ACC112 (cell line): Measurements from ENCODE around the gene CSF1R.
A peak's percentile ranks its signal among the peaks of the same experiment; 100 is the strongest.
"Not testable (repeated sequence)": the region's sequence is repeated elsewhere in the genome, so short reads cannot be mapped to it uniquely, and the experiment has no call there.

Experiments used
- H2AFZ ChIP-seq: fragments of 200-600 bp; sonication (generic); one replicate; pipeline ENCODE4 v1.6.0; 2017; ENCODE audit warnings: antibody characterized with exemption, low read length; ENCODE audit not compliant: unreplicated experiment
- H3K27ac ChIP-seq: fragments of 200-600 bp; sonication (generic); 2 replicates; pipeline ENCODE4 v1.5.1; 2014; ENCODE audit warnings: low read depth, mild to moderate bottlenecking, antibody characterized with exemption, low read length, moderate library complexity
- H3K27me3 ChIP-seq: fragments of 200-600 bp; sonication (generic); 2 replicates; pipeline ENCODE4 v1.6.1; 2014; ENCODE audit warnings: mild to moderate bottlenecking, antibody characterized with exemption, low read length, moderate library complexity, mixed read lengths; ENCODE audit not compliant: insufficient read depth
- H3K36me3 ChIP-seq: fragments of 200-600 bp; sonication (generic); 2 replicates; pipeline ENCODE4 v1.6.1; 2016; ENCODE audit warnings: mild to moderate bottlenecking, antibody characterized with exemption, low read length, moderate library complexity, mixed read lengths; ENCODE audit not compliant: insufficient read depth
- H3K4me1 ChIP-seq: fragments of 200-600 bp; sonication (generic); one replicate; pipeline ENCODE4 v1.6.1; 2016; ENCODE audit warnings: low read length, mixed read lengths; ENCODE audit not compliant: insufficient read depth, unreplicated experiment, control insufficient read depth
- H3K4me3 ChIP-seq: fragments of 200-600 bp; sonication (generic); 2 replicates; pipeline ENCODE4 v1.5.1; 2014; ENCODE audit warnings: mild to moderate bottlenecking, low read depth, low read length
- H3K79me2 ChIP-seq: fragments of 200-600 bp; sonication (generic); one replicate; pipeline ENCODE4 v1.6.0; 2016; ENCODE audit warnings: low read length; ENCODE audit not compliant: control insufficient read depth, unreplicated experiment, insufficient read depth

The CSF1R gene

GRCh38 chr5:150054569-150054968 lies 31.8 kb downstream of the CSF1R start:
- H3K36me3 ChIP-seq, result peaks cover 40% of the 10 kb centered on the region
- no peaks in the 10 kb centered on the region for H3K27me3 ChIP-seq
- H3K4me1 ChIP-seq, result peaks cover 52% of the 10 kb centered on the region
- H2AFZ ChIP-seq, result no peak overlapping the region
- no peaks in the 10 kb centered on the region for H3K79me2 ChIP-seq
- H3K27ac ChIP-seq, result no peak overlapping the region
- H3K4me3 ChIP-seq, result no peak overlapping the region

GRCh38 chr5:150053713-150054392 lies 32.5 kb downstream of the CSF1R start:
- H2AFZ ChIP-seq, result no peak overlapping the region
- no peak overlapping the region for H3K4me3 ChIP-seq
- peaks cover 52% of the 10 kb centered on the region for H3K4me1 ChIP-seq
- peak overlapping the region; percentile 77 for H3K27ac ChIP-seq
- no peaks in the 10 kb centered on the region for H3K27me3 ChIP-seq
- no peaks in the 10 kb centered on the region for H3K79me2 ChIP-seq
- peaks cover 42% of the 10 kb centered on the region for H3K36me3 ChIP-seq

GRCh38 chr5:150052956-150053712 lies 33.2 kb downstream of the CSF1R start:
- Histone ChIP-seq H3K27ac (peak overlapping the region; percentile 77), H2AFZ (no peak overlapping the region), H3K4me1 (peaks cover 45% of the 10 kb centered on the region), H3K4me3 (no peak overlapping the region), H3K36me3 (peaks cover 42% of the 10 kb centered on the region), H3K27me3 (no peaks in the 10 kb centered on the region), H3K79me2 (no peaks in the 10 kb centered on the region)

- H3K36me3 ChIP-seq, result peaks cover 42% of the 10 kb centered on the region
- peaks cover 43% of the 10 kb centered on the region for H3K4me1 ChIP-seq
- no peaks in the 10 kb centered on the region for H3K79me2 ChIP-seq
- H3K27ac ChIP-seq, result peak overlapping the region; percentile 77
- H2AFZ ChIP-seq, result no peak overlapping the region
- no peaks in the 10 kb centered on the region for H3K27me3 ChIP-seq
- no peak overlapping the region for H3K4me3 ChIP-seq
Observed at GRCh38 chr5:150052226-150052955, 34.0 kb downstream of the CSF1R start.

GRCh38 chr5:150051657-150052195 lies 34.6 kb downstream of the CSF1R start:
- Histone ChIP-seq H3K4me1 (peaks cover 43% of the 10 kb centered on the region), H3K27ac (peak overlapping the region; percentile 77), H3K36me3 (peaks cover 42% of the 10 kb centered on the region), H3K79me2 (no peaks in the 10 kb centered on the region), H3K27me3 (no peaks in the 10 kb centered on the region), H2AFZ (no peak overlapping the region), H3K4me3 (no peak overlapping the region)

GRCh38 chr5:150050172-150050811 lies 36.1 kb downstream of the CSF1R start:
- peaks cover 36% of the 10 kb centered on the region for H3K36me3 ChIP-seq
- H3K4me3 ChIP-seq, H3K27me3 ChIP-seq, H3K79me2 ChIP-seq, H2AFZ ChIP-seq: not testable (repeated sequence)
- peak overlapping the region; percentile 62 for H3K27ac ChIP-seq
- peaks cover 43% of the 10 kb centered on the region for H3K4me1 ChIP-seq

GRCh38 chr5:150046031-150046430 lies 40.3 kb downstream of the CSF1R start:
- no peak overlapping the region for H3K4me3 ChIP-seq
- peaks cover 39% of the 10 kb centered on the region for H3K36me3 ChIP-seq

GRCh38 chr5:150045549-150045948 lies 40.8 kb downstream of the CSF1R start:
- H3K4me1 ChIP-seq, result peaks cover 41% of the 10 kb centered on the region
- peaks cover 39% of the 10 kb centered on the region for H3K36me3 ChIP-seq

More at GRCh38 chr5:150046031-150046430, 40.3 kb downstream of the CSF1R start:
- H3K79me2 ChIP-seq, result peaks cover 5% of the 10 kb centered on the region
- H3K4me1 ChIP-seq, result peaks cover 46% of the 10 kb centered on the region
- no peaks in the 10 kb centered on the region for H3K27me3 ChIP-seq
- no peak overlapping the region for H3K27ac ChIP-seq
- H2AFZ ChIP-seq, result no peak overlapping the region

GRCh38 chr5:150044712-150045111 lies 41.6 kb downstream of the CSF1R start:
- H3K27me3 ChIP-seq, result no peaks in the 10 kb centered on the region
- peaks cover 33% of the 10 kb centered on the region for H3K4me1 ChIP-seq
- peaks cover 36% of the 10 kb centered on the region for H3K36me3 ChIP-seq
- no peak overlapping the region for H2AFZ ChIP-seq
- peak overlapping the region; percentile 70 for H3K27ac ChIP-seq
- H3K4me3 ChIP-seq, result 0 out of 2 replicates have a peak overlapping the region, but pooled peaks have one; percentile 12
- peaks cover 8% of the 10 kb centered on the region for H3K79me2 ChIP-seq

More at GRCh38 chr5:150045549-150045948, 40.8 kb downstream of the CSF1R start:
- Histone ChIP-seq H3K27ac (no peak overlapping the region), H2AFZ (no peak overlapping the region), H3K4me3 (no peak overlapping the region), H3K79me2 (peaks cover 5% of the 10 kb centered on the region), H3K27me3 (no peaks in the 10 kb centered on the region)

GRCh38 chr5:150044329-150044681 lies 42.0 kb downstream of the CSF1R start:
- Histone ChIP-seq H3K27ac (peak overlapping the region; percentile 70), H3K27me3 (no peaks in the 10 kb centered on the region), H3K4me3 (peak overlapping the region; percentile 12; the same call in 1 of the 2 replicates), H3K4me1 (peaks cover 29% of the 10 kb centered on the region), H3K36me3 (peaks cover 35% of the 10 kb centered on the region), H2AFZ (no peak overlapping the region), H3K79me2 (peaks cover 11% of the 10 kb centered on the region)
